Measurements from ENCODE around the gene LMF1. TPM values are rescaled to one million over a fixed set of nuclear protein-coding genes. Genes with fewer than 3 reads are reported as not detected.

The LMF1 gene
- 3.8 TPM for polyA plus RNA-seq (2013, experiment 1 of 2)
- 6.5 TPM for polyA plus RNA-seq (2013, experiment 2 of 2)

DNA sequence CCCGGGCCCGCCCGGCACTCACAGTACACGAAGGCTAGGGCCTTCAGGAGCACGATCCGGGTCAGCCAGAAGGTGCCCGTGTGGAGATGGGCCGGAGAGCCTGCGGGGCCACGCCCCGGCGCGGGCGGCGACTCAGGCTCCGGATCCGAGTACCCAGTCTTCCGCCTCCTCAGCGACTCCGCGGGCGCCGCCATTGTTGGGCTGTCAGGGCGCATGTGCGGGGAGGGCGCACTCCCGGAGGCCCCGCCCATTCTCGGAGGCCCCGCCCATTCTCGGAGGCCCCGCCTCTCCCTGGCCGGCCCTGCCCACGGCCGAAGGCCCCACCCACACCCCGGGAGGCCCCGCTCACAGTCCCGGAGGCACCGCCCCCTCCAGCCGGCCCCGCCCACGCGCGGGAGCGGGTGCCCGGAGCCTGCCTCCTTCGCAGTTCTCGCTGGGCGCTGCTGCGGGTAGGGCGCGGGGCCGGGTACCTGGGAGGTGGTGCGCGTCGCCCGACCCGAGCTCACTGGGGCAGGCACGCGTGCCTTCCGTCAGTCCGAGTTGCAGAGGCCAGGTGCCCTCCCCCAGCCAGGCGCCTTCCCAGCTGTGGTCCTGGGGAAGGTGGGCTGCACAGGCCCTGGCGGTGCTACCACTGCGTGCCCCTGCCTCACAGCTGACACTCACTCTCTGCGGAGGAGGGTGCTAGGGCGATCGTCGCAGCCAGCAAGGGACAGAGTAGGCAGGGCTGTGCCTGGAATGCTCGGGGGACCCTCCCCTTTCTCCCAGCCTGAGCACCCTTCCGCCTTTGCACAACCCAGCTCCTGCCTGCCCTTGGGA is at the start of gene LMF1:
TSS of gene LMF1 (minus strand) at position 219 of the 816 bp plus-strand sequence. CDS start at position 215, 4 bp downstream.
- Histone ChIP-seq H3K27ac (ENCODE audit: low read depth, low read length) (peak within 1 kb of the TSS; percentile 22), H3K9me3 (ENCODE audit: insufficient read depth, low read depth, low read length) (no peaks in the 10 kb centered on the region), H3K4me1 (ENCODE audit: insufficient read depth, low read length) (peaks cover 9% of the 10 kb centered on the region; the same call in 1 of the 2 replicates), H3K4me3 (ENCODE audit: low read length) (peak within 1 kb of the TSS; percentile 76), H3K36me3 (ENCODE audit: insufficient read depth, low read length) (no peaks in the 10 kb centered on the region), H3K9ac (ENCODE audit: low read depth, low read length) (peak within 1 kb of the TSS; percentile 69), H3K27me3 (ENCODE audit: insufficient read depth, low read length) (peaks cover 20% of the 10 kb centered on the region)
- WGBS: 5% methylated on average over 71 of the region's 71 CpGs

DNA sequence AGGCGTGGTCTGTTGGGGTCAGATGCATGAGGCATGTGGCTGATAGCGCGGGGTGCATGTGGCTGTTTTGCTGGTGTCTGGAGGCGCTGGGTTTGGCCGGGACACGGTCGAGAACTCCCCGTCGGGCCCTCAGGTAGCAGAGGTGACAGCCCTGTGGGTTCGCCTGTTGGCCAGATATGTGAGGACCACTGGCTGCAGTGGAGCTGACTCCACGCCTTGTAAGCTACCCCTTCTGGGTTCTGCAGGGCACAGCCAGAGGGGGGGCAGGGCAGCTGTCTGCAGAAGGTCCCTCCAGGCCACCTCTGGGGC is 49.3 kb upstream of the LMF1 start:
- H3K4me3 ChIP-seq (ENCODE audit: low read length): no peak overlapping the region
- no peaks in the 10 kb centered on the region for H3K27me3 ChIP-seq (ENCODE audit: insufficient read depth, low read length)
- H3K36me3 ChIP-seq (ENCODE audit: insufficient read depth, low read length): no peaks in the 10 kb centered on the region
- H3K27ac ChIP-seq (ENCODE audit: low read depth, low read length): no peak overlapping the region
- no peak overlapping the region for H3K9ac ChIP-seq (ENCODE audit: low read depth, low read length)
- H3K9me3 ChIP-seq (ENCODE audit: insufficient read depth, low read depth, low read length): no peaks in the 10 kb centered on the region
- H3K4me1 ChIP-seq (ENCODE audit: insufficient read depth, low read length): no peaks in the 10 kb centered on the region
- 92% methylated on average over 11 of the region's 11 CpGs for WGBS

DNA sequence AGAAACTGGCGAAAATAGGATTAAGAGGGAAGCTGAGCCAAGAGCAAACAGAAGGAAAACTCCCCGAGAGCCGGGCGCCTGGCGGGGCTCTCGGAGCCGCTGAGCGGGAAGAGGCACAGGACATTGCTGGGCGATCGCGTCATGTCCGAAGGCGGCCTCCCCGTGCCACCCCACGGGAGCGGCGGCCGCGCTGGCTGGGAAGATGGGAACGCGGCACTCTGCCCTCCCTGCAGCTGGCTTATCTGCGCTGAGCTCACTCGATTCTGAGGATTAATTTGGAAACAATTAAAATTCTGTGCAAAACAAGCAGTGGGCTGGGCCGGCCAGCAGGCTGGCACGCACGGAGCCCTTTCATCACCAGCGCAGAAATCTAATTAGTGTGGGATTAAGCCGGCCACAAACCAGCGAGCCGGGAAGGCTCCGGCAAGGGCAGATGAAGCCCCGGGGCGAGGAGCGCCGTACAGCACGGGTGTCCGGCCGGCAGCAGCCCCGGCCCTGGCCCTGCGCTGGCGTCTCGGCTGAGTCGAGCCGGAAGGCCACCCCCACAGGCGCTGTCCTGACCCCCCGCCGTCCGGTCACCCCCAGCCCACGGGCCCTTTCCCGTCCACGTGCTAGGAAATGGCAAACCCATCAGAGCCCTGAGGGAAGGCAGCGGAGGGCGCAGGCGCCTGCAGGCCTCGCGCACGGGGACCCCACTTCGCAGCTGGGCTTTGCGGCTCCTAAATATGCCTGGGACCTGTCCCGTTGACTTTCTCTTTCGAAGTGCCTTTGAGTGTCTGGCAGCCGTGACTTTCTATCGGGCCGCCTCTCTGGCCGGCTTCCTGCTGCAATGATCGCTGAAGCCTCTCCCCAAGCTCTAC is 48.7 kb upstream of the LMF1 start:
- H3K27ac ChIP-seq (ENCODE audit: low read depth, low read length): no peak overlapping the region
- WGBS: 93% methylated on average over 66 of the region's 66 CpGs

DNA sequence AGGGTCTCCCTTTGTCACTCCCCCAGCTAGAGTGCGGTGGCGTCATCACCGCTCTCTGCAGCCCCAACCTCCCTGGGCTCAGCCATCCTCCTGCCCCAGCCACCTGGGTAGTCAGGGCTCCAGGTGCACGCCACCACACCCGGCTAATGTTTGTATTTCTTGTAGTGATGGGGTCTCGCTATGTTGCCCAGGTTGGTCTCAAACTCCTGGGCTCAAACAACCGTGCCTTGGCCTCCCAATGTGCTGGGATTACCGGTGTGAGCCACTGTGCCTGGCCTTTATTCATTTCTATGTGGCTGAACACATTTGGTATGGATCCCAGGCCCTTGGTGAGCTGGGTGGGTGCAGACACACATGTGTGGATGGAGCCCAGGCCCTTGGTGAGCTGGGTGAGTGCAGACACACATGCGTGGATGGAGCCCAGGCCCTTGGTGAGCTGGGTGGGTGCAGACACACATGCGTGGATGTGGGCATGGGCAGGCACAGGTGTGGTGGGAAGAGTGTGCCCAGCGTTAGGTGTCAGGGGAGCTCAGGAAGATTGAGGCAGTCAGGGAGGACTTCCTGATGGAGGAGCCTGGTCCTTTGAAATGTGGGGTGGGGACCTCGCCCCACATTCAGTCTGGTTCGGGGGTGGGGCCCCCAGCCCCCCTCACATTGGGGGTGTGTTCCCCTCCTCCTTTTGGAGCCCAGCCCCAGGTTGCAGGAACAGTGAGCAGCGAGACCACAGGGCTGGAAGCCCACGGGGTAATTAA is 47.8 kb upstream of the LMF1 start:
- Histone ChIP-seq H3K27ac (ENCODE audit: low read depth, low read length) (no peak overlapping the region), H3K9ac (ENCODE audit: low read depth, low read length) (no peak overlapping the region), H3K27me3 (ENCODE audit: insufficient read depth, low read length) (no peaks in the 10 kb centered on the region), H3K9me3 (ENCODE audit: insufficient read depth, low read depth, low read length) (no peaks in the 10 kb centered on the region), H3K36me3 (ENCODE audit: insufficient read depth, low read length) (no peaks in the 10 kb centered on the region), H3K4me1 (ENCODE audit: insufficient read depth, low read length) (no peaks in the 10 kb centered on the region), H3K4me3 (ENCODE audit: low read length) (no peak overlapping the region)
- WGBS: 92% methylated on average over 15 of the region's 15 CpGs

More for the DNA sequence above, 48.7 kb upstream of the LMF1 start:
- H3K27me3 ChIP-seq (ENCODE audit: insufficient read depth, low read length): no peaks in the 10 kb centered on the region
- no peaks in the 10 kb centered on the region for H3K4me1 ChIP-seq (ENCODE audit: insufficient read depth, low read length)
- no peak overlapping the region for H3K4me3 ChIP-seq (ENCODE audit: low read length)
- H3K36me3 ChIP-seq (ENCODE audit: insufficient read depth, low read length): no peaks in the 10 kb centered on the region
- H3K9me3 ChIP-seq (ENCODE audit: insufficient read depth, low read depth, low read length): no peaks in the 10 kb centered on the region
- no peak overlapping the region for H3K9ac ChIP-seq (ENCODE audit: low read depth, low read length)

DNA sequence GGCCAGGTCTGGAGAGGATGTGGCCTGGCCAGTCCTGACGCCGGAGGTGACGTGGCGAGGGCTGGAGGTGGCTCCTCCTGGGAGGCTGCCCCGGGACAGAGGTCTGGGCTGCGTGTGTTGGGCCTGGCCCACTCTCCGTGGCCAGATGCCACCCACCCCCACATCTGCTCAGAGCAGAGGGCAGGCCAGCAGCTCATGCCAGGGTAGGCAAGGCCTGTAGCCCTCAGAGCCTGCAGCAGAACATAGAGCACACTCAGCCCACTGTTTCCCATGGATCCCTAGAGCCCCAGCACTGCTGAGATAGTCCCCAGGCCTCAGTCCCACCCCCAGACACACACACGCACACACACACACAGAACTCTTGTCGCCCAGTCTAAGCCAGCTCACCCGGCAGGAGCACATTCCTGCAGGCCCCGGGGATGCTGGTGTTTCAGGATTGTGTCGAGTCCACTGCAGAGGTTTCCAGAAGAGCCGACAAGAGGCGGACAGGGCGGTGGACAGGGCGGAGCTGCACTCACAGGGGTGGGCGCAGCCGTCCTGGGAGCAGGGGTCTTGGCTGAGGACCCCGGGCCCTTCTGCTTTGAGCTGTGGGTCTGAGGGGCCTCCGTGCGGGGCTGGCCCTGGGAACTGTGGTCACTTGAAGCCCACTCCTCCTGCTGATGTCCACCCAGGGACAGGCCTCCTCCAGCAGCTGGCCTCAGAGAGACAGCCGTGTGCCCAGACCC is 44.1 kb upstream of the LMF1 start:
- no peaks in the 10 kb centered on the region for H3K9me3 ChIP-seq (ENCODE audit: insufficient read depth, low read depth, low read length)
- 91% methylated on average over 22 of the region's 22 CpGs for WGBS
- H3K27me3 ChIP-seq (ENCODE audit: insufficient read depth, low read length): no peaks in the 10 kb centered on the region
- no peak overlapping the region for H3K9ac ChIP-seq (ENCODE audit: low read depth, low read length)
- no peaks in the 10 kb centered on the region for H3K36me3 ChIP-seq (ENCODE audit: insufficient read depth, low read length)
- H3K27ac ChIP-seq (ENCODE audit: low read depth, low read length): no peak overlapping the region
- H3K4me3 ChIP-seq (ENCODE audit: low read length): no peak overlapping the region
- no peaks in the 10 kb centered on the region for H3K4me1 ChIP-seq (ENCODE audit: insufficient read depth, low read length)

DNA sequence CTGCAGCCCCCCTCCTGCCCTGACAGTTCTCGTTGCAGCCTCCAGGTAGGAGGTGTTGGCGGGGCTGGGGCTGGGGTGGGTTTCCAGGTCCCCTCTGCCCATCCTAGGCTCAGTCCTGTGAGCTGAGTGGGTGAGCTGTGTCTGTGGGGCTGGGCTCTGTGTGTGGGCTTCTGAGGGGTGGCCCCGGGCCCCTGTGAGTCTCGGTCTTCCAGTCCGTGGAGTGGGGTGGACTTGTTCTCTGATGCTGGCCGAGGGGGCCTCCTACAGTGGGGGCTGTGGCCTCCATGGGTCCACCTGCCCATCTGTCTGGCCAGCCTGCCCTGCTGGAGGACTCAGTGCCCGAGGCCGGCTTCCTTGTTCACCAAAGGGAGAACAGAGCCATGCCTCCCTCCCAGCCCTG is 43.4 kb upstream of the LMF1 start:
- Histone ChIP-seq H3K4me3 (ENCODE audit: low read length) (no peak overlapping the region), H3K9ac (ENCODE audit: low read depth, low read length) (no peak overlapping the region), H3K27me3 (ENCODE audit: insufficient read depth, low read length) (no peaks in the 10 kb centered on the region), H3K4me1 (ENCODE audit: insufficient read depth, low read length) (no peaks in the 10 kb centered on the region), H3K9me3 (ENCODE audit: insufficient read depth, low read depth, low read length) (no peaks in the 10 kb centered on the region), H3K36me3 (ENCODE audit: insufficient read depth, low read length) (no peaks in the 10 kb centered on the region), H3K27ac (ENCODE audit: low read depth, low read length) (no peak overlapping the region)
- WGBS: 92% methylated on average over 8 of the region's 8 CpGs

DNA sequence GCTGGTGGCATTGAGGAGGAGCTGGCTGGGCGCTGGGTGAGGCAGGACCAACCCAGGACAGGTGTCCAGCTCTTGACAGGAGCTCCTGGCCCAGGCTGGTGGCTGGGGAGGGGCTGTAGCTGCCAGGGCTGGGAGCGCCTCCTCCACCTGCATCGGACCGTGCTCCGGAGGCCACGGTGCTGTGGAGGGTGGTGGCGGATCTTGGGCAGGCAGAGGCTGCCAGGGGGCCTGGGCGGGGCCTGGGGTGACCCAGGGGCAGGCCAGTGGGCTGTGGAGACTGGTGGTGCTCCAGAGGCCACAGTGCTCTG is 42.8 kb upstream of the LMF1 start:
- no peak overlapping the region for H3K27ac ChIP-seq (ENCODE audit: low read depth, low read length)
- H3K4me3 ChIP-seq (ENCODE audit: low read length): no peak overlapping the region
- no peaks in the 10 kb centered on the region for H3K36me3 ChIP-seq (ENCODE audit: insufficient read depth, low read length)
- no peaks in the 10 kb centered on the region for H3K27me3 ChIP-seq (ENCODE audit: insufficient read depth, low read length)
- H3K4me1 ChIP-seq (ENCODE audit: insufficient read depth, low read length): no peaks in the 10 kb centered on the region
- no peaks in the 10 kb centered on the region for H3K9me3 ChIP-seq (ENCODE audit: insufficient read depth, low read depth, low read length)
- 91% methylated on average over 8 of the region's 8 CpGs for WGBS
- H3K9ac ChIP-seq (ENCODE audit: low read depth, low read length): no peak overlapping the region

DNA sequence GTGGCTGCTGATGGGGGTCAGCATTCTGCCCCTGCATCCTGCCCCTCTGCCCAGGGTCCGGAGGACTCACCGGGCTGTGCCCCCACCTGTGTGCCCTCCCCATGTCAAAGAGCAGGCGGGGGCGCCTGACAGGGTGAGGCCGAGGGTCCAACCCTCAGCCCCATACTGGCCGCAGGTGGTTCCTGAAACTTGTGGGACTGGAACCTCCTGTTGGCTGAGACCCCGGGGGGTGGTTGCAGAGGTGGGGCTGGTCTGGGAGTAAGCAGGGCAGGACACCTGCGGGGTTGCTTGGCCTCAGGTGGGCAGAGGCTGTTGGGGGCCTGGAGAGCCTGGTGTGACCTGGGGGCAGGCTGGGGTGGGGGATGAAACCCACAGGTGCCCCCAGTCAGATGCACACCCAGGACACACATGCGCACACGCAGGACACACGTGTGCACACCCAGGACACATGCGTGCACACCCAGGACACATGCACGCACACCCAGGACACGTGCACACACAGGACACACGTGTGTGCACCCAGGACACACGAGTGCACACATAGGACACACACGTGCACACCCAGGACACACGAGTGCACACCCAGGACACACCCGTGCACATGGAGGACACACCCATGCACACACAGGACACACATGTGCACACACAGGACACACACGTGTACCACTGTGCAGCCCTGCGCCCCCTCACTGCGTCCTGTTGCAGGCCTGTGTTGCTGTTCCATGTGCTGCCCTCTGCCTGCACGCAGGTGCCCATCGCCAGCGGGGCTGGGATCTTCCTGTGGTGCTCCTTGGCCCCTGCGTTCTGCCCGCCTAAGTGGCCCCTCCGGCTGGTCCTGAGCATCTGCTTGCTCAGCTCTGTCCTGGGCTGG is 42.2 kb upstream of the LMF1 start:
- 94% methylated on average over 28 of the region's 28 CpGs for WGBS
- no peaks in the 10 kb centered on the region for H3K4me1 ChIP-seq (ENCODE audit: insufficient read depth, low read length)
- no peaks in the 10 kb centered on the region for H3K36me3 ChIP-seq (ENCODE audit: insufficient read depth, low read length)
- no peak overlapping the region for H3K27ac ChIP-seq (ENCODE audit: low read depth, low read length)
- H3K9me3 ChIP-seq (ENCODE audit: insufficient read depth, low read depth, low read length): no peaks in the 10 kb centered on the region
- no peak overlapping the region for H3K9ac ChIP-seq (ENCODE audit: low read depth, low read length)
- H3K4me3 ChIP-seq (ENCODE audit: low read length): no peak overlapping the region
- H3K27me3 ChIP-seq (ENCODE audit: insufficient read depth, low read length): no peaks in the 10 kb centered on the region

DNA sequence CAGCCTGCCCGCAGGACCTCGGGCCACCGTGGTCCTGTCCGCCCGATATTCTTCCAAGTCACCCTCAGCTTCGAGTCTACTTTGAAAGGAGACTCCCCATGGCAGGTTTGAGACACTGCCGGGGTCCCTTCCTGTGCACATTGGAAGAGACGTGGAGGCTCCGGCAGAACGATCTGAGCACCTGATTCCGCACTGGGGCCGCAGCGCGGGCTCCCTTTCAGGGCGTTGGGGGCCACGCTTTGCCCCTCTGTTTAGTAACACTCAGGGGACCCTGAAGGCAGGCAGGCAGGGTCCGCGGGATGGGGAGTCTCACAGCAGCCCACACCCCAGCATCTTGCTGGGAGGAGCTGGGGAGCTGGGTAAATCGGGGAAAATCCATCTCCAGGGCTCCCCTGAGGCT is 41.4 kb upstream of the LMF1 start:
- Histone ChIP-seq H3K4me3 (ENCODE audit: low read length) (no peak overlapping the region), H3K36me3 (ENCODE audit: insufficient read depth, low read length) (no peaks in the 10 kb centered on the region), H3K4me1 (ENCODE audit: insufficient read depth, low read length) (no peaks in the 10 kb centered on the region), H3K27ac (ENCODE audit: low read depth, low read length) (no peak overlapping the region), H3K27me3 (ENCODE audit: insufficient read depth, low read length) (no peaks in the 10 kb centered on the region), H3K9ac (ENCODE audit: low read depth, low read length) (no peak overlapping the region), H3K9me3 (ENCODE audit: insufficient read depth, low read depth, low read length) (no peaks in the 10 kb centered on the region)
- WGBS: 93% methylated on average over 19 of the region's 19 CpGs

All from HUES64 (cell line).